IPS-20b (cell line): ENCODE measurements around the gene RAB29.

Experiments
- H3K27ac ChIP-seq: one replicate; pipeline ENCODE4 v1.5.1; 2013; ENCODE audit warnings: low read length
- H3K27me3 ChIP-seq: 2 replicates; pipeline ENCODE4 v1.6.1; 2013; ENCODE audit warnings: mild to moderate bottlenecking, low read length, inconsistent platforms; ENCODE audit not compliant: insufficient read depth
- H3K36me3 ChIP-seq: 2 replicates; pipeline ENCODE4 v1.6.1; 2013; ENCODE audit warnings: low read depth, mild to moderate bottlenecking, inconsistent platforms, low read length, moderate library complexity; ENCODE audit not compliant: insufficient read depth
- H3K4me1 ChIP-seq: 2 replicates; pipeline ENCODE4 v1.6.1; 2013; ENCODE audit warnings: mild to moderate bottlenecking, control low read depth, inconsistent platforms, low read length, moderate library complexity; ENCODE audit not compliant: insufficient read depth
- H3K4me3 ChIP-seq: 2 replicates; pipeline ENCODE4 v1.5.1; 2013; ENCODE audit warnings: mild to moderate bottlenecking, low read length, inconsistent platforms
- H3K9ac ChIP-seq: 2 replicates; pipeline ENCODE4 v1.6.1; 2013; ENCODE audit warnings: low read depth, mild to moderate bottlenecking, inconsistent platforms, low read length, moderate library complexity
- H3K9me3 ChIP-seq: 2 replicates; pipeline ENCODE4 v1.6.1; 2013; ENCODE audit warnings: mild to moderate bottlenecking, low read depth, low read length, inconsistent platforms; ENCODE audit not compliant: insufficient read depth

The RAB29 gene

DNA sequence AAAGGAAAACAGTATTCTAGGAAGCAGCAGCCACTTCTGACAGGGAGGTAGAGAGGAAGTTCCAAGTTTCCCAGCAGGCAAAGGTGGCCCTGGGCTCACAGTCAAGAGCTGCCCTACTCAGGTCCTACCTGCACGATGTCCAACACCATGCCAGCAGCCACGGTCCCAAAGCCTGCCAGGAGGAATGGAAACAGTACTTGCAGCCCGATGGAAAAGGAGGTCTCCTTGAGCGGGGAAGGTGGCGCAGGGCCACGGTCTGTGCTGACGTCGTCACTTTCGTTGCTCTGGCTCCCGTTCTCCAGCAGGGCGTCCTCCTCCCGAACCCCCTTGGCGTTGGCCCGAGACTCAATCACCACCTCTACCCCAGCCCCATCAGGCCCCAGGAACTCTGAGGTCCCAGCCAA is 34.7 kb upstream of the RAB29 start:
- no peak overlapping the region for H3K27ac ChIP-seq
- H3K9me3 ChIP-seq = no peaks in the 10 kb centered on the region
- H3K4me1 ChIP-seq = peaks cover 4% of the 10 kb centered on the region
- H3K36me3 ChIP-seq = peaks cover 24% of the 10 kb centered on the region
- H3K27me3 ChIP-seq = peaks cover 13% of the 10 kb centered on the region
- H3K4me3 ChIP-seq = no peak overlapping the region
- H3K9ac ChIP-seq = no peak overlapping the region

DNA sequence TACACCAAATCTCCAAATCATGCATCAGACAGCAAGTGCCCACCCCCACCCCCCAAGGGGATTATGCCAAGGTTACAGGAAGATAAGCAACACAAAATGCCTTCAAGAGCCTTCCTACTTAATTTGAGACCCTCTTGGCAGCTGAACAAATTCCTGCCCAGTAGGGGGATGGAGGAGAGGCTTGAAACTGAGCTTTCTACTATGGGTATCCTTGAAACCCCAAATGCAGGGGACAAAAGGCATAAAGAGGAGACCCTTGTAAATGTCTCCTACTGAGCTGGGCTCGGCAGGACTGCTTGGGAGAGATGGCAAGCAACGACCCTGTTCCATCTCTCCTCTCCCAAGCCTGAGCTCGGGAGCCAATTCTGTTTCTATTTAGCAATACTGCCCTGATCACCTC is 34.2 kb upstream of the RAB29 start:
- H3K9me3 ChIP-seq = no peaks in the 10 kb centered on the region
- no peak overlapping the region for H3K9ac ChIP-seq
- H3K4me1 ChIP-seq = peaks cover 4% of the 10 kb centered on the region
- H3K4me3 ChIP-seq = no peak overlapping the region
- H3K27me3 ChIP-seq = peaks cover 9% of the 10 kb centered on the region
- no peak overlapping the region for H3K27ac ChIP-seq
- peaks cover 24% of the 10 kb centered on the region for H3K36me3 ChIP-seq

DNA sequence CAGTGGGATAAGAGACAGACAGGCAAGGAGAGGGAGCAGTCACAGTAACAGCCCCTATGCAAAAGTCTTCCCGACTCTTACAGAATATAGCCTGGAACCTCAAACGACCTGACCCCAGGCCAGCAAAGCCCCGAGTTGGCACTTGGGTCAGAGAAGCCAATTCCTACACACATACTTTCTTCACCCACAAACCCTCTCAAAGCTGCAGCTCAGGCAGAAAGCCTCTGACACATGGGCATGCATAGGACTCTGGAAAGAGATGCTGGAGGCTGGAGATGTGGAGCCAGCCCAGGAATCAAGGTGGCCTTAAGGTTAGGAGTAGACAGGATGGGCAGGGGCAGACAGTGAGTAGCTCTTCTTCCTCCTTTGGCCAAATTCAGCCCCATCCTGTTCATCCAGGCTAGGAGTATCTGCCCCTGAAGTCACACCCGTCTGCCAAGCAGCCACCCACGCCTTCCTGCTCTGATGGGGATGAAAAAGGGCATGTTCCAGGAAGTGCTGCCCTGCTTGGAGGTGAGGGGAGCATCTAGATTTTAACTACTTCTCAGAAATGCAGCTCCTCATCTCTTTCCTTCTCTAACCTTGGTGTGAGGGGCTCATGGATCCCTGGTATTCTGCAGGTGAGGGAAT is 29.9 kb upstream of the RAB29 start:
- H3K4me3 ChIP-seq = no peak overlapping the region
- H3K4me1 ChIP-seq = no peaks in the 10 kb centered on the region; the same call in 1 of the 2 replicates
- H3K9me3 ChIP-seq = no peaks in the 10 kb centered on the region
- H3K36me3 ChIP-seq = peaks cover 19% of the 10 kb centered on the region
- H3K27me3 ChIP-seq = no peaks in the 10 kb centered on the region
- no peak overlapping the region for H3K9ac ChIP-seq
- no peak overlapping the region for H3K27ac ChIP-seq

DNA sequence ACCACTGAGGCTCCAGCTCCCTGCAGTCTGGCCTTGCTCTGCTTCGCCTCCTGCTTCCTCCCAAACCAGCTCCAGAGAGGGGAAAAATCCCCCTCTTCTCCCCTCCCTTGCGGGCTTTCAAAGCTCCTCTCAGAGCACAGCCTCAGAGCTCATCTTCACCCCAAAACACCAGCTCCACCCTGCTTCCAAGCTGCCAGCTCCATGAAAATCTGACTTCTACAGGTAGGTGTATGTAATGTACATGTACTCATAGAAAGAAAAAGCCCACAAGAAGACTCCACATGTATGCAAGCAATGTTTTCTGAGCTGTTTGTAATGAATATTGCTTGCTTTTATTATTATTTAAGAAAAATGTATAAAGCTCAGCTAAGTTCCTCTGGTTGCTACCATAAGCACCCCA is 29.3 kb upstream of the RAB29 start:
- Histone ChIP-seq H3K4me3 (no peak overlapping the region), H3K9ac (no peak overlapping the region), H3K36me3 (peaks cover 18% of the 10 kb centered on the region), H3K9me3 (no peaks in the 10 kb centered on the region), H3K27ac (no peak overlapping the region), H3K4me1 (no peaks in the 10 kb centered on the region; the same call in 1 of the 2 replicates), H3K27me3 (no peaks in the 10 kb centered on the region)

DNA sequence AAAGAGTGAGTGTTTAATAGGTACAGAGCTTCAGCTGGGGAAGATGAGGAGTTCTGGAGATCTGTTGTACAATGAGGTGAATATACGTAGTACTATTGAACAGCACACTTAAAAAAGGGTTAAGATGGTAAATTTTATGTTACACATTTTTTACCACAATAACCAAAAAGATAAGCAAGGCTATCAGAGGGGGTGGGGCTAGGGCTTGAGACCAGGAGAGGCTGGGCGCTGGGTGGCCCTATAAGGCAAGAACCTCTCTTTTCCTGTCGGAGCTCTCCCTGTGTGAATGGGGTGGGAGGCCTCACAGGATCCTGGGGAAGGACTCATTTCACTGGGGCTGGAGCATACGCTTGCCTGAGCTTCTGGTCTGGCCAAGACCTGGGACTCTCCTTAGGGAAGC is 28.7 kb upstream of the RAB29 start:
- Histone ChIP-seq H3K4me1 (no peaks in the 10 kb centered on the region; the same call in 1 of the 2 replicates), H3K9ac (no peak overlapping the region), H3K4me3 (no peak overlapping the region), H3K36me3 (peaks cover 18% of the 10 kb centered on the region), H3K27me3 (no peaks in the 10 kb centered on the region), H3K27ac (no peak overlapping the region), H3K9me3 (no peaks in the 10 kb centered on the region)

DNA sequence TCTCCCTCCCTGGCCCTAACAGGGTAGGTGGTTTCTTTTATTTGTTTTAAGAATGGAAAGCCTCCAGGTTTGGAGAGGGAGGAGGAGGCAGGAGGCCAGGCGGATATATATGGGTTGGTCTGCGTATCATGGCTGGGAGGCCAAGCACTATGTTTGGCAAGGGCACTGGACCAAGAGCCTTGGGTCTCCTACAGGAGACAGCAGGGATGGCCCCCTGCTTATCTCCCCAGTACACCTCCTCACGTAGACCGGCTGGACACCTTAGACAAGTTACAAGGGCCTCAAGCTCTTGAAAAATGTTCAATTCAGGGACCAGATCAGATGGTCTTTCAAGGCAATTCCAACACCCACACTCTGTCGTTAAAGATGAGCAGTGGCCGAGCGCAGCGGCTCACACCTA is 26.8 kb upstream of the RAB29 start:
- H3K27me3 ChIP-seq = no peaks in the 10 kb centered on the region
- no peak overlapping the region for H3K9ac ChIP-seq
- peaks cover 29% of the 10 kb centered on the region for H3K36me3 ChIP-seq
- H3K4me3 ChIP-seq = no peak overlapping the region
- no peak overlapping the region for H3K27ac ChIP-seq
- no peaks in the 10 kb centered on the region for H3K9me3 ChIP-seq
- H3K4me1 ChIP-seq = no peaks in the 10 kb centered on the region; the same call in 1 of the 2 replicates

DNA sequence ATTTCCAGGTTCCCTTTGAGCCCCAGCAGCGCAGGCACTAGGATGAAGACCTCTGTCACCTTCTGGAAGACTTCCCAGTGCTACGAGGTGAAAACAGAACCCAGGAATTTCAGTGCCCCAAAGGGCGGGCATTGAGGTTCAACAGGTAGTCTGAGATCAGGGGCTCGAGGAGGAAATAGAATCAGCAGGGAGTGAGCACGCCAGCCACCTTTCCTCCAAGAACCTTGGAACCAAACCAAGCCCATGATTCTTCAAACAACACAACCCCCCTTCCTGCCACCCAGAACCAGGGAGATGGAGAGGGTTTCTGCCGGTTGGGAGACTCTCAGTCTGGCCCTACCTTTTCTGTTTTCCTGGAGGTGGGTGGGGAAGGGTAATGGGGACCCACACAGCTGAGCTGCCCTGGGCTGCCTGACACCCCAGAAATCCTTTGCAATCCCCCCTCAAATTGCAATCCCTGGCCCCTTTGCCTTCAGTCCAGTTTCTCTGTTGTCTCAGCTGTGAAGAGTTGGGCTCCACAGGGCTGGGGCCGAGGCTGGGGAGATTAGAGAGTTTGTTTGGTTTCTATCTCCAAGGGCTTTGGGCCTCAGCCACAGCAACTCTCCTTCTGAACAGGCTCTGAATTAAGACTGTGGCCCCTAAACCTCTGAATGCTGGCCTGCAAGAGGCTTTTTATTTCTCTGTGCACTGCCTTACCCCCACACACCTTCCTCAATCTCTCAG is 25.9 kb upstream of the RAB29 start:
- H3K27ac ChIP-seq = no peak overlapping the region
- no peaks in the 10 kb centered on the region; the same call in 1 of the 2 replicates for H3K4me1 ChIP-seq
- no peaks in the 10 kb centered on the region for H3K27me3 ChIP-seq
- H3K4me3 ChIP-seq = no peak overlapping the region
- H3K9me3 ChIP-seq = no peaks in the 10 kb centered on the region
- H3K36me3 ChIP-seq = peaks cover 38% of the 10 kb centered on the region
- H3K9ac ChIP-seq = no peak overlapping the region

DNA sequence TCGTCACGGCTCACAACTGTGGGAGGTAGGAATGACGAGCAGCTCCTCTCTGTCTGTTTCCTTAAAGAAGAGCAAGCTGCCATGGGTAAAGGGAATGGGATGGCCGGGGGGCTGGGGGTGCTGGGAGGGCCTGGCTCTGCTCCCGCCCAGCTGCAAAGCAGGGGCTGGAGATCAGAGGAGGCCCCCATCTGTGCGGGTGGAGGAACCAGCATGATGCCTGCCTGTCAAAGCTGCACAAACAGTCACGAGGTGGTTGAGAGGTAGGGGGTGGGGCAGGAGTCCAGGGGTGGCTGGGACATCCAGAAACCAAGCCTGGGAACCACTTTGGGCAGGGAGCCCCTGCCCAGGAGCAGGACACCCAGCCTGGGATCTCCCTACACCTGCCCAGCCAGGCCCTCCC is 25.1 kb upstream of the RAB29 start:
- Histone ChIP-seq H3K9ac (no peak overlapping the region), H3K4me3 (no peak overlapping the region), H3K27ac (no peak overlapping the region), H3K27me3 (no peaks in the 10 kb centered on the region), H3K36me3 (peaks cover 46% of the 10 kb centered on the region), H3K9me3 (no peaks in the 10 kb centered on the region), H3K4me1 (no peaks in the 10 kb centered on the region; the same call in 1 of the 2 replicates)

DNA sequence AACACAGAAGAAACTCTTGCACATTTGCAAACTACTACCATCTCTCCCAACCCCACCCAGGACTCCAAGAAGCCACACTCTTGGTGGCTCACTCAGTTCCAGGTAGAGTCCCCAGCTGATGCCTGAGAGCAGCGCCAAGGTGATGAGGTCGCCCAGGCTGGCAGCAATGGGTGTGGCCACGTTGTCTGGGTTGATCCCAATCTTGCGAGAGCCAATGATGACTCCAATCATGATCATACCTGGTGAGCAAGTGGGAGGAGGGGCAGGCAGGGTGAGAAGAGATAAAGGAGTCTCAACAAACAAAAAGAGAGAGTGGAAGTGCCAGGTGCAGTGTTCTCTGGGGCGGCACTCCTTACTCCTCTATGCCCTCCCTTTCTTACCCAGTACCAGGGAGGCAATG is 23.3 kb upstream of the RAB29 start:
- Histone ChIP-seq H3K27me3 (no peaks in the 10 kb centered on the region), H3K9me3 (no peaks in the 10 kb centered on the region), H3K4me1 (no peaks in the 10 kb centered on the region), H3K9ac (no peak overlapping the region), H3K27ac (no peak overlapping the region), H3K4me3 (no peak overlapping the region), H3K36me3 (peaks cover 62% of the 10 kb centered on the region)

DNA sequence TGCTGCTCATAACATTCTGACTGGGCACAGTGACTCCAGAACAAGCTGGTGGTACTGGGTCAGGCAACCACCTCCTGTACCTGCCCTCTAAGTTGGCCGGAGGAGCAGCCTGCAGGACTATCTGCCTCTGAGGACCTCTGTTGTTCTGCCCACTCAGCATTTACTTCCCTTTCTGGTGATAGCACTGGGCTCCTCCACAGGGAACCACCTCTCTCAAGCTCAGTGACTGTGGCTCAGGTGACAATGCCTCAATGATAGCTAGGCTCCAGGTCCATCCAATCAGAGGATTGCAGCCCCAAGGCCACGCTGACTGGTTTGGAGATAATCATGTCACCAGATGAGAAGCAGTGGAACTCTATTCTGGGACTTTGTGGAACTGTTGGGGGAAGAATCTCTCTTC is 21.9 kb upstream of the RAB29 start:
- Histone ChIP-seq H3K4me1 (no peaks in the 10 kb centered on the region), H3K4me3 (no peak overlapping the region), H3K27me3 (no peaks in the 10 kb centered on the region), H3K27ac (no peak overlapping the region), H3K9me3 (no peaks in the 10 kb centered on the region), H3K36me3 (peaks cover 74% of the 10 kb centered on the region), H3K9ac (no peak overlapping the region)

DNA sequence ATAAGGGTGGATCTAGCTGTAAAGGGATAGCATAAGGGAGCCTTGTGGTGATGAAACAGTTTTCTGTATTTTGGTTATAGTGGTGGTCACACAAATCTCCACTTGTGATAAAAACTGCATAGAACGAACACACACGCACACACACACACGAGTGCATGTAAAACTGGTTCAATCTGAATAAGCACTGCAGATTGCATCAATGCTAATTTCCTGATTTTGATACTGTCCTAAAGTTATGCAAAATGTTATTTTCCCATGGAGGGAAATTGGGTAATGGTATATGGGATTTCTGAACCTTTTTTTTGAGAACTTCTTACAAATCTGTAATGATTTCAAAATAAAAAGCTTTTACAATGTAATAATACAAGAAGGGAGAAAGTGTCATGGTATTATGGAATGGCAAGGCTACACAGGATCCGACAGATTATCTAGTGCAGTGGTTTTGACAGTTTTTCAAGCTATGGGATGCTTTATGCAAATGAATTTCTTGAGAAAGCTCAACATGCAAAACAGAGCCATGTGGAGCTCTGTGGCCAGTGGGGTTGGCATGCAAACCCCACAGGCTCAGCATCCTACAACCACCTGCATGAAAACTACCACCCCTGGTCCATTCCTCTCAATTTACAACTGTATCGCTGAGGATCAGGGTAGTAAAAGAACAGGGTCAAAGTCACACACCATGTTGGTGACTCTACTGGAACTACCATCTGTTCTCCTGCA is 18.9 kb upstream of the RAB29 start:
- no peaks in the 10 kb centered on the region for H3K9me3 ChIP-seq
- H3K4me3 ChIP-seq = no peak overlapping the region
- no peak overlapping the region for H3K27ac ChIP-seq
- H3K4me1 ChIP-seq = no peaks in the 10 kb centered on the region
- peaks cover 87% of the 10 kb centered on the region for H3K36me3 ChIP-seq
- H3K27me3 ChIP-seq = no peaks in the 10 kb centered on the region
- no peak overlapping the region for H3K9ac ChIP-seq
